GM19455 (cell line): ENCODE measurements around the gene TANC2.

Experiments
- ATAC-seq: cut with Tn5 transposase; IDR thresholded peaks from one replicate; pipeline ENCODE4 v1.9.1; 2021; ENCODE audit not compliant: unreplicated experiment

TANC2 gene

DNA sequence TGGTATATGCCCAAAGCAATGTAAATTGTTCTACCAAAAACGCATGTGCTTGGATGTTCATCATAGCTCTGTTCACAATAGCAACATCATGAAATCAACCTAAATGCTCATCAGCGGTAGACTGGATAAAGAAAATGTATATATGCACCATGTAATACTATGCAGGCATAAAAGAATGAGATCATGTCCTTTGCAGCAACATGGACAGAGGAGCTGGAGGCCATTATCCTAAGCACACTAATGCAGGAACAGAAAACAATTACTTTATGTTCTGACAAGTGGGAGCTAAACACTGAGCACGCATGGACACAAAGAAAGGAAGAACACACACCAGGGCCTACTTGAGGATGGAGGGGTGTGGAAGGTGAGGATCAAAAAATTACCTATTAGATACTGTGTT lies 33.7 kb downstream of the TANC2 start:
- no peak for ATAC-seq

DNA sequence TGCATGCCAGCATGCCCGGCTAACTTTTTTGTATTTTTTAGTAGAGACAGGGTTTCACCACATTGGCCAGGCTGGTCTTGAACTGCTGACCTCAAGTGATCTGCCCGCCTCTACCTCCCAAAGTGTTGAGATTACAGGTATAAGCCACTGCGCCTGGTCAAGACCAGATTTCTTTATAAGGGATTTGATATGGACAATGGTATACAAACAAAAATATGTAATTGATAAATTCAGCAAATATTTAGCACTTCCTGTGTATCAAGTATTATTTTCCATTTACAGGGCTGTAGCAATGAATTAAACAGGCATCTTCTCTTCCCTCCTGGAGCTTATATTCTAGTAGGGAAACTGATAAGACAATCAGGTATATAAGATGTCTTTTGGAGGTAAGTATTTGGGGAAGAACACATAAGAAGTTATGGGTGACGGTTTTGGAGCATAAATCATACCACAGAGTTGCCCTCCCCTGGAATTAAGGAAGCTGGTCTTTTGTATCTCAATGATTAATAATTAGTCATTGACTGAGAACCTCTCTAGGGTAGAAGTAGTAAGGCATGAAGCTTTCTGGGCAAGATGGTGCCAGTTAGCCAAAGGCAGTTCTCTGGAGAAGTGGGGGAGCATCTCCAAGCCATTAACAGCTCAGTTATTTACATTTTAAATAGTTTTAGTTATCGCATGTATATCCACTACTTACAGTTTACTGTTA lies 35.8 kb downstream of the TANC2 start:
- no peak for ATAC-seq

DNA sequence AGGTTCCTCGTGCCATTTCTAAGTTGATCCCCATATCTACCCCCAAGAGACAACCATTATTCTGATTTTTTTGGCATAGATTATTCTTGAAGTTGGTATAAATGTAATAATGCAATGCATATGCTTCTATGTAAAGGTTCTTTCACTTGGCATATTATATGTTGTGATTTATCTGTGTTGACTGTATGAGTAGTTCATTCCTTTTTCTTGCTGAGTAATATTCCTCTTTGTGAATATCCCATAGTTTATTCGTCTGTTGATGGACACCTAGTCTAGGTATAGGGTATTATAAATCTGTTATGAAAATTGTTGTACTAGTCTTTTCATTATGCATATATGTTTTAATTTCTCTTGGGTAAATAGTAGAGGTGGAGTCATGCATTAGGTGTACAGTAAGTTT lies 36.6 kb downstream of the TANC2 start:
- no peak for ATAC-seq

DNA sequence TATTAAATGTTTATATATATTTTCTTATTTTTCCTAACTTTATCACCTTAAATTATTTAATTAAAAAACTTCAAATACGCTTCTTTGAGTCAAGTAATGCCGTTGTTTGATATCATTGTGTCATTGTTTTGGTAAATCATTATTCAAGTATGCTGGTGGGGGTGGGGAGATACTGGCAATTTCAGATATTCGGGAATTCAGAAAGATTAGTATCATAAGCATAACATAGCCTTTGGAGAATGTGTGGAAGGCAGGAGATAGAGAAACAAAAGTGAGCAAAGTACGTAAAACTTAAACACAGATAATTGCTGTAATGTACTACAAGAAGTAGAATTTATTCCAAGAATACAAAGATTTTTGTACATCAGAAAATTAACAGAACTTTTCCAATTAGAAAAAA lies 49.8 kb downstream of the TANC2 start:
- no peak for ATAC-seq
